OCI-M2 (cell line): ENCODE measurements around the gene DNASE1.
"Not testable (repeated sequence)": the region's sequence is repeated elsewhere in the genome, so short reads cannot be mapped to it uniquely, and the experiment has no call there.

Experiments used
- DNase-seq: peaks from one replicate; lab custom pipeline; 2025; ENCODE audit not compliant: unreplicated experiment; lab: John Stamatoyannopoulos, UW

DNASE1 gene

DNA sequence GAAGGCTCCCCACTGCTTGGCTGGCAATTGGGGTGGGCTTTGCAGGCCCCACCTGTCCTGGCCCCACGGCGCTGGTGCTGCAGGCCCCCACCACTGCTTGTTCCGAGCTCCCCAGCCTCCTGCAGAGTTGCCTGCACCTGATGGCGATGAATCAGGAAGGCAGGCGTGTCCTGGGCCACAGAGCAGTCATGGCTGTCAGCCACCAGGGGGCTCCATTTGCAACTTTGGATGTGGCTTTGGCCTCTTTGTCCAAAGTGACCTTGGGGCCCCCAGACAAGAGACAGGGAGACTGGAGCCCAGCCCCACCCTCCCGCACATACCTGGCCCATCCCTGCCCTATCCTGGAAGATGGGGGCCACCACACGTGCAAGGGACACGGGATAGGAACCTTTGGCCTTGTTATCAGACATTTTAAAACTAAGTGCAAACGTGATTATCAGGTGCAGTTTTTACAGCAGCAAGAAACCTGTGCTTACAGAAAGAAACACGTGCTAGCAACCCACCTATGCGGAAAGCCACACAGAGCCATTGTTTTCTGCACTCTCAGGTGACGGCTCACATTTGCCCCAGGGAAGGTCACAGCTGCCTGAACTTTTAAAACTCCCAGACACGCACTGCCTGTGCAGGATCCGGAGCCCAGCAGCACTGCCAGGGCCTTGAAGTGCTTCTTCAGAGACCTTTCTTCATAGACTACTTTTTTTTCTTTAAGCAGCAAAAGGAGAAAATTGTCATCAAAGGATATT, at the start of gene DNASE1:
Gene DNASE1 (plus strand): TSS at position 443 of the 743 bp plus-strand sequence. CDS start 683 bp downstream, outside the sequence.
- DNase-seq = no peak

GRCh38 chr16:3606441-3606840, 48.0 kb upstream of the DNASE1 start:
- DNase-seq = no peak

DNA sequence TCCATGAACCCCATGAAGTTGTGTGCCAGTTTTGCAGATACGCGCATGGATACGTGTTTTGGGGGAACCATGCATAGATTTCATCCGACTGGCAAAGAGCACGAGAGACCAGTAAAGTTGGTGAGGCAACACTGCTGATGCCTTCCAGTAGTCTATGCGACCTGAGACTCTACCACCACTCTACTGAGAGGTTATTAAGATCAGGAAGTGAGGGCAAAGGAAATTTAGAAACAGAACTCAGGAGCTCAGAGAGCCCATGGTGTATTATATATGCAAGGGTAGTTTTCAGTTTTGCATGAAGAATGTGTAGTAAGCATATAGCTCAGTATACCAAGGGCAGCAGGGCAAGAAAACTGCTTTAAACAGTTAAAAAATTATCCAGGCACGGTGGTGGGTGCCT, 47.3 kb upstream of the DNASE1 start:
- DNase-seq = no peak

GRCh38 chr16:3607634-3608033, 46.9 kb upstream of the DNASE1 start:
- no peak for DNase-seq

DNA sequence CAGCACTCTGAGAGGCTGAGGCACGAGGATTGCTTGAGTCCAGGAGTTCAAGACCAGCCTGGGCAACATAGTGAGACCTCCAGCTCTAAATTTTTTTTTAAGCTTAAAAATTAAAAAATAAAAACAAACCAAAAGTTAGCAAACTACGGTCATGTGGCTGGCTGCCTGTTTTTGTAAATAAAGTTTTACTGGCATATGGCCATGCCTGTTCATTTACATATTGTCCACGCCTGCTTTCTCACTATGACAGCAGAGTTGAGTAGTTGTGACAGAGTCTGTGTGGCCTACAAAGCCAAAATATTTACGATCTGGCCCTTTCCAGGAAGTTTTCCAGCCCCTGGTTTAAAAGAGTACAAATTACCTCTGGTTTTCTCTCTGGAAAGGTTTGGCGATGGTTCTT, 46.4 kb upstream of the DNASE1 start:
- DNase-seq = no peak

DNA sequence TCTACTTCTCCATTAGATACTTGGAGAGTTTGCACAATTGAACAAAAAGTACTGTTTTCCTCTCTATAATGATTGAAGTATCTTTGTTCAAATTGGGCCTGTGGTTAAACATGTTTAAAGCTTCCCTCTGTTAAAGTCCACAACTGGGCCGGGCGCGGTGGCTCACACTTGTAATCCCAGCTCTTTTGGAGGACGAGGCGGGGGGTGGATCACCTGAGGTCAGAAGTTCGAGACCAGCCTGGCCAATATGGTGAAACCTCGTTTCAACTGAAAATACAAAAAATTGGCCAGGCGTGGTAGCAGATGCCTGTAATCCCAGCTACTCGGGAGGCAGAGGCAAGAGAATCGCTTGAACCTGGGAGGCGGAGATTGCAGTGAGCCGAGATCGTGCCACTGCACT, 45.5 kb upstream of the DNASE1 start:
- not testable (repeated sequence) for DNase-seq

DNA sequence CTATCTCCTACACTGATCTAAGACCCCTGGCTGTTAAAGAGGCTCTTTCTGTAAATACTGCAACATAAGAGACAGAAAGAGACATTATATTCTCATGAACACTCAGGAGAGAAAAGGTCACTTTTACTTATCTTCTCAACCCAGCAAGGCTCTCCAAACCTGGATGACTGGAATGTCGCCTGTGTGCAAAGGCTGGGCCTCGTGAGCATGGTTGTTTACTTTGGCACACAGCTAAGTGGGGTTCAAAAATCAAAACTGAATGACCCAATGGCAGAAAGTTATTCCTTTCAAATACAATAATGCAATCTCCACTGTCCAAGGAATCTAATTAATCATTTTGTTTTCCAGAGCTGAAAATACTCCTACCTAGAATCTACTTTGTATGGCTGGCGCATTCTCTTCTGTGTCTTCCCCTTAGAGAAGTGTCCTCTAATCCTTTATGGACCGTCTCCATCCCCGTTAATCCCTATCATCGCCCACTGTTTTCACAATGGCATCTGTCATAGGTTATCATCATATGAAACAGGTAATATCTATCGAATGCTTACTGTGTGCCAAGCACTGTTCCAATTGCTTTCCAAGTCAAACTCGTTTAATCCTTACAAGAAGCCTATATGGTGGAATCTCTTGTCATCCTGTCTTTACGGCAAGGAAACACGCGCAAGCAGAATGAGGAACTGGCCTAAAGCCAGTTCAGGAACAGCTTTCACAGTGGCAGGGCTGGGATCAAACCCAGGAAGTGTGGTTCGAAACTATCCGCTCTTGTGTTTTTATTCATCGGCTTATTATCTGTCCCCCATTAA, 44.4 kb upstream of the DNASE1 start:
- no peak for DNase-seq

GRCh38 chr16:3610698-3611145, 43.8 kb upstream of the DNASE1 start:
- DNase-seq = no peak

DNA sequence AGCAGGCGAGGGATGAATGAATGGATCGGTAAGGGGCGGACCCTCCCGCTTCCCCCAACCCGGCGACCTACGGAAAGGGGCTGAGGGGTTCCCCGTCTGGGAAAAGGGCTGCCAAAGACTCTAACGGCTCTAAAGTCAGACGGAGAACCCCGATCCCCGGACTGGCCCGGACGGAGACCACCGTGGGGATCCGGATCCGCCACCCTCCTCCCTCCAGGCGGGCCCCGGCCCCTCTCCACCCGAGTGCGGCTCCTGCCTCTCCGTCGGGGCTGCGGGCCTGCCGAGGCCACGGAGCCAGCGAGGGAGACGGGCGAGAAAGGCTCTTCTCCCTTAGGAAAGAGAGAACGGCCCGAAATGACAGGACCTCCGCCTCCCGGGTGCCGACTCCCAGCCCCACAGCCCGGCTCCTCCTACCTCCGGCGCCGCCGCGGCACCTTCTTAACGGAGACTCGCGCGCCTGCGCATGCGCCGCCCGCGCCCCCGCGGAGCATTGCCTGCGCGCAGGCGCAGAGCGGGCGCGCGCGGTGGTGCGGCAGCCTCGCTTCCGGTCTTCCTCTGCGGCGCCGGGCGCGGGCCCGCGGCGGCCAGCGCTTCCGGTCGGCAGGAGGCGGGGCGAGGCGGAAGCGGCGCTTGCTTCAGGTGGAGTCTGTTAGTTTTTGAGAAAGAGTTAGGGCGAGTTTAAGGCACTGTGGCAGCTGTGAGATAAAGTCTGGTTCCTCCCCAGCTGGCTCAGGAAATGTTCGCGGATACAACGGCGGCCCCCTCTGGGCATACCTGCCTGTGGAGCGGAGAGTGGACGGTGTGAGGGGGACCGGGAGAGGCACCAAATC, 43.1 kb upstream of the DNASE1 start, which contains the start of gene SLX4:
Gene SLX4 (minus strand): TSS at position 461 of the 830 bp plus-strand sequence. CDS start 2,642 bp downstream, outside the sequence.
- peak; percentile 16 for DNase-seq

- DNase-seq = no peak
Measured at GRCh38 chr16:3612510-3613466, 41.7 kb upstream of the DNASE1 start.

DNA sequence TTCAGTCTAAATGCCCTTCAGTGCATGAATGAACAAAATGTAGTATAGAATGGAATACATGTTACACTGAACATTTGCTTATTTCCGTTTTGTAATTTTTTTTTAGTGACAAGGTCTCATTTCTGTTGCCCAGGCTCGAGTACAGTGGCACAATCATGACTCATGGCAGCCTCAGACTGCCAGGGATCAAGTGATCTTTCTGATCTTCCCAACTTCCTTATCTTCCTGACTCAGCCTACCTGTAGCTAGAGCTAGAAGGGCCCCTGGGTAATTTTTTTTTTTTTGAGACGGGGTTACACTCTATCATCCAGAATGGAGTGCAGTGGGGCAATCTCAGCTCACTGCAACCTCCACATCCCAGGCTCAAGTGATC, 35.7 kb upstream of the DNASE1 start:
- no peak for DNase-seq

- DNase-seq = no peak
Measured at GRCh38 chr16:3623642-3624041, 30.8 kb upstream of the DNASE1 start.

- no peak for DNase-seq
Measured at GRCh38 chr16:3625331-3625730, 29.2 kb upstream of the DNASE1 start.

- DNase-seq = no peak
Measured at GRCh38 chr16:3625911-3626732, 28.4 kb upstream of the DNASE1 start.

- DNase-seq = no peak
Measured at GRCh38 chr16:3637371-3637923, 17.0 kb upstream of the DNASE1 start.

GRCh38 chr16:3638916-3639644, 15.4 kb upstream of the DNASE1 start:
- no peak for DNase-seq

GRCh38 chr16:3640207-3640606, 14.3 kb upstream of the DNASE1 start:
- DNase-seq = no peak
